OCI-M1 (cell line): ENCODE data around the gene SOBP.
"Not testable (repeated sequence)": the region's sequence is repeated elsewhere in the genome, so short reads cannot be mapped to it uniquely, and the experiment has no call there.

Source experiments
- DNase-seq: peaks from one replicate; lab custom pipeline; 2025; lab: John Stamatoyannopoulos, UW

Gene SOBP

GRCh38 chr6:107550906-107551305 lies 61.0 kb downstream of the SOBP start:
- DNase-seq, result no peak

GRCh38 chr6:107553121-107553520 lies 63.2 kb downstream of the SOBP start:
- not testable (repeated sequence) for DNase-seq

GRCh38 chr6:107554326-107554725 lies 64.4 kb downstream of the SOBP start:
- DNase-seq, result no peak

- DNase-seq, result no peak
Measured at GRCh38 chr6:107554918-107555317, 65.0 kb downstream of the SOBP start.

GRCh38 chr6:107555449-107555848 lies 65.5 kb downstream of the SOBP start:
- DNase-seq, result no peak

- DNase-seq, result no peak
Measured at GRCh38 chr6:107556082-107556481, 66.2 kb downstream of the SOBP start.

GRCh38 chr6:107557698-107558097 lies 67.8 kb downstream of the SOBP start:
- no peak for DNase-seq

- DNase-seq, result no peak
Measured at GRCh38 chr6:107560657-107561056, 70.7 kb downstream of the SOBP start.

- no peak for DNase-seq
Measured at GRCh38 chr6:107561306-107561705, 71.4 kb downstream of the SOBP start.

- no peak for DNase-seq
Measured at GRCh38 chr6:107563694-107564588, 74.0 kb downstream of the SOBP start.

- DNase-seq, result no peak
Measured at GRCh38 chr6:107564589-107564951, 74.7 kb downstream of the SOBP start.

GRCh38 chr6:107565165-107565723 lies 75.3 kb downstream of the SOBP start:
- peak; percentile 25 for DNase-seq

- no peak for DNase-seq
Measured at GRCh38 chr6:107567643-107568042, 77.7 kb downstream of the SOBP start.

- no peak for DNase-seq
Measured at GRCh38 chr6:107569473-107569872, 79.6 kb downstream of the SOBP start.

GRCh38 chr6:107571354-107571753 lies 81.4 kb downstream of the SOBP start:
- DNase-seq, result no peak

- DNase-seq, result no peak
Measured at GRCh38 chr6:107572886-107573285, 83.0 kb downstream of the SOBP start.

GRCh38 chr6:107574856-107575255 lies 84.9 kb downstream of the SOBP start:
- DNase-seq, result no peak

GRCh38 chr6:107576852-107577251 lies 86.9 kb downstream of the SOBP start:
- no peak for DNase-seq

- no peak for DNase-seq
Measured at GRCh38 chr6:107578642-107579341, 88.9 kb downstream of the SOBP start.

GRCh38 chr6:107579456-107580056 lies 89.6 kb downstream of the SOBP start:
- no peak for DNase-seq

GRCh38 chr6:107582086-107582485 lies 92.2 kb downstream of the SOBP start:
- DNase-seq, result no peak

- no peak for DNase-seq
Measured at GRCh38 chr6:107584726-107585125, 94.8 kb downstream of the SOBP start.
